NCI-H1092 treated with DMSO at 0.1 percent for 48 hours (cell line): Measurements from ENCODE around the gene PNKP.

Experiments used
- DNase-seq: peaks from one replicate; lab custom pipeline; 2025; lab: John Stamatoyannopoulos, UW

PNKP gene

DNA sequence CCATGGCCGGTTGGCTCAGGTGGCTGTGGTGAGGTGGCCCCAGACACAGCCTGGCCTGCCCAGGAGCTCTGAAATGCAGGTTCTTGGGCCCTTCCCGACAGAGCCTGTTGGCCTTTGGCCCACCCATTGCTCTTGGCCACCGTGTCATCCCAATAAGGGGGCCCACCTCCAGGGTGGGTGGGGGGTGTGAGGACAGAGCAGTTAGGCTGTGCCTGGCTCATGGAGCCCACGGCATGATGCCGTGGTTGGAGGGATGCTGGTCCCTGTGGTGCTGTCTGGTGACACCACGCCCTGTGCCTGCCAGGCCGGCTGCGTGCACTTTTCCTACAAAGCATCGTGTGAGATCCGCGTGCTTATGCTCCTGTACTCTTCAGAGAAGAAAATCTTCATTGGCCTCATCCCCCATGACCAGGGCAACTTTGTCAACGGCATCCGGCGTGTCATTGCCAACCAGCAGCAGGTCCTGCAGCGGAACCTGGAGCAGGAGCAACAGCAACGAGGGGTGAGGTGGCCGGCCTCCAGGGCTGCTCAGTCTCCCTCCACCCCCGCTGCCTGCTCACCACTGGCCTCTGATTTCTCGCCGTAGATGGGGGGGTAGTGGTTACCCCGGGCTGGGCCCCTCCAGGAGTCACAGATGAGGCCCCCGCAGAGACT lies 7.6 kb downstream of the PNKP start:
- no peak for DNase-seq

DNA sequence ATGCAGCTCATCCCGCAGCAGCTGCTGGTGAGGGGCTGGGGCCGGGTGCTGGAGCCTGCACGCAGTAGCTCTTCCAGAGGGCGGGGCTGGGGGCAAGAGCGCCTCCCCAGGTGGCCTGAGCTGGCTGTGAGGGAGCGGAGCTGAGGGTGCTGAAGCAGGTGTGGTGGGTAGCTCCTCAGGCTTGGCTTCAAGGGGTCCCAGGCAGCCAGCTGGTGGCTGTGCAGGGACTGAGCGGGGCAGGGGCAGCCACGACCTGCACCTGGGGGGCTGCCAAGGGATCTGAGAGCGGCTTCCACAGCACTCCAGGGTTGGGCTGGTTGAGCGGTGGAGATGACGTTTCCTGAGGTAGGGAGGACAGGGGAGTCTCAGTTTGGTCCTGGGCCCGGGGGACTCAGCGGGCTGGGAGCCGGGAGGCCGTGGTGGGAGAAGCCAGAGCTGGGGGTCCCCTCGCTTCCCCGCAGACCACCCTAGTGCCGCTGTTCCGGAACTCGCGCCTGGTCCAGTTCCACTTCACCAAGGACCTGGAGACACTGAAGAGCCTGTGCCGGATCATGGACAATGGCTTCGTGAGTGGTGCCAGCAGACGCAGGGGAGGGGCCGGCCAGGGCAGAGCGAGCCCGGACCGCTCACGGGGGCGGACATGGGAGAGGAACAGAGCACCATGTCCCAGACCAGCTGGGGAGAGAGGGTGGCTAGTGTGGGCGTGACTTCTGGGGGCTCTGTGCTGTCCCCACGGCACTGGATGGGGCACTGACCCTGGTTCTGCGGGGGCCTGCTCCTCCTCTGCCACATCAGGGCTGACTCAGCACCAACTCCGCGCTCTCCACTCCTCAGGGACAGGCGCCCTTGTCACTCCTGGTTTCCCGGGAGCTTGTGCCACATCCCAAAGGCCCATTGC lies 9.0 kb downstream of the PNKP start:
- no peak for DNase-seq

DNA sequence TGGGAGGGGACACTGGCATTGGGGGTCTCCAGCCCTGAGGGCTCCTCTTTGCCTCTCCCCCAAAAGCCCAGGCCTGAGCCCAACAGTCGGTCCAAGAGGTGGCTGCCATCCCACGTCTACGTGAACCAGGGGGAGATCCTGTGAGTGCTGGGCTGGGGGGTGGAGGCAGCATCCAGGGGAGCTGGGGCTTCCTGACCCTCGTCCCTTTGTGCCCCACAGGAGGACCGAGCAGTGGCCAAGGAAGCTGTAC lies 9.6 kb downstream of the PNKP start:
- no peak for DNase-seq

DNA sequence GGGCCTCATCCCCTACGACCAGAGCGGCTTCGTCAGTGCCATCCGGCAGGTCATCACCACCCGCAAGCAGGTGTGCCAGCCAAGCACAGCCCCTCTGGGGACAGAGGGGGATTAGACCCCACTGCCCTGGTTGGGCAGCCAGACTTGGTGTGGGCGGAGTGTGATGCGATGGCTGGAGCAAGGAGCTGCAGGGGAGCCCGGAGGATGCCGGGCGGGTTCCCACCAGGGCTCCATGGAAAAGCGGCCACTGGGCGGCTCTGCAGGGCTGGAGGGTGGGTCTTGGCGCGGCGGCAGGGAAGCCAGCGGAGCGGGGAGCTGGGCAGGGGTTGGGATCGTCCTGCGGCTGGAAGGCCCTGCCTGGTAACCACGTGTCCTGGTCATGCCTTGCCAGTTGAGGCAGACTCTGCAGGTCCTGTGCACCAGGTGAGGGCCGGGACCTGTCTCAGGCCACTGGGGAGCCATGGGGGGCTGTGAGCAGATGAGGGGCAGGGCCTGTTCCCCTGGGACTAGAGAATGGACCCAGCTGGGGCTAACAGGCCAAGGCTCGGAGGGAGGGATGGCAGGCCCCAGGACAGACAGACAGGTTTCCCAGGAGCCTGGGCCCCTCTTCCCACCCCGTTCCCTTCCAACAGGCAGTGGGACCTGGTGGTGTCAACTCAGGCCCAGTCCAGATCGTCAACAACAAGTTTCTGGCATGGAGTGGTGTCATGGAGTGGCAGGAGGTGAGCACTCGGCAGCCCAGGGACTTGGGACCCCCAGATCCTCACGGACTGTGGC lies 10.1 kb downstream of the PNKP start:
- DNase-seq = no peak

DNA sequence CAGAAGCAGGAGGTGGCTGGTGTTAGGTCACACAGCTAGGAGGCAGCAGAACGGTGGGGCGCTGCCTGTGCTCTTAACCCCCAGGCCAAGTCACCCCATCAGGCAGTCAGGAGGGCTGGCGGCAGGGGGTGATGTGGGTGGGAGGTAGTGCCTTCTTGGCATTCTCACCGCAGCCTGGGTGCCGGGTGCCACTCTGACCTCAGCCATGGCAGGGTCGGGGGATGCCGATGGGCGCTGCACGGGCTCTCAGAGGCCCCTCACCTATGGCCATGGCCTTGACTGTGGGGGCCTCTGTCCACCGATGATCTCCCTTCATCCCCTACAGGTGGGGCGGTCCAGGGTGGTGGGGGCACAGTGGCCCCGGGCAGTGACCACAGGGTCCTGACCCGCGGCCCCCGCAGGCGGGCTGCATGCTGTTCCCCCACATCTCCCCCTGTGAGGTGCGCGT lies 10.8 kb downstream of the PNKP start:
- no peak for DNase-seq

DNA sequence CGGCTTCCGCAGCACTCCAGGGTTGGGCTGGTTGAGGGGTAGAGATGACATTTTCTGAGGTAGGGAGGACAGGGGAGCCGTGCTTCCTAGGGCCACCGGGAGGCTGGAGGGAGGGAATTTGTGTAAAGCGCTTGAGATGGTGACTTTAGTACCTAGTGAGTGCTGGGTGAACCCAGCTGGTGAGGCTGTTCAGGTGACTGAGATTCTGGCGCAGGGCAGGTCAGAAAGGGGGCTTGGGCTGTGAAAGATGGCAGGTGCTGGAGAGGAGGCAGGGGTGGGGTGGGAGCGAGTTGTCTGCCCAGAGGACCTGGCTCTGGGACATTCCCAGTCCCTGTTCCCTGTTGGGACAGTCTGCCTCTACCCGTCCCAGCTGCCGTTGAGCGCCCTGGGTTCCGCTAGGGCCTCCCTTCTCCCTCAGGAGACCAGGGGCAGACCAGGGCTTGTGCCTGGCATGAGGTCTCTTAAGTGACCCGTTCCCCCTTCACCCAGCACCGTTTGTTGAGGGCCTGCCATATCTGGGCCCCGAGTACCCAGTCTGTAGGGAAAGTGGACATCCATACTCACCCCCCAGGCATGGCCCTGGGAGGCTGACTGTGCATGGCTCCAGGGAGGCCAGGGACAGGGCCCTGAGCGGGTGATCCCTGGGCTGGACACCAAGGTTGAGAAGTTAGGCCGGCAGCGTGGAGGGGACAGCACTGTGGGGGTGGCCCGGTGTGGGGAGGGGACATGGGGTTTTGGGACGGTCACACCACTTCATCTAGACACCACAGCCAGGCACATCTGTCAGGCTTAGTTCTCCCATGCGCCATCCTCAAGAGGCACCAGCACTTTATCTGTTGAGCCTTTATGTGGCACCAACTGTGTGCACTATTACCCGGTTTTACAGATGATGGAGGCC lies 11.5 kb downstream of the PNKP start:
- no peak for DNase-seq

DNA sequence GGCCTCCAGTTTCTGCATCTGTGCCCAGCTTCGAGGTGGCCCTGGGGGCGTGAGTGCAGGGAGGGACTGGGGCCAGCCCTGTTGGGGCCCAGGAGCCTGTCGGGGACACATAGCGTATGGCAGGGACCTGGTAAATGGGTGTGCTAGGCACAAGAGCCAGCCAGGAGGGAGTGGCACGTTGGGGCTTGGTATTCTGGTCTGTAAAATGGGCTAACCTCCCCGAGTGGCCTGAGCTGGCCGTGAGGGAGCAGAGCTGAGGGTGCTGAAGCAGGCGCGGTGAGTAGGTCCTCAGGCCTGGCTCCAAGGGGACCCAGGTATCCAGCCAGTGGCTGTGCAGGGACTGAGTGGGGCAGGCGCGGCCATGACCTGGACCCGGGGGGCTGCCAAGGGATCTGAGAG lies 12.1 kb downstream of the PNKP start:
- DNase-seq = no peak

DNA sequence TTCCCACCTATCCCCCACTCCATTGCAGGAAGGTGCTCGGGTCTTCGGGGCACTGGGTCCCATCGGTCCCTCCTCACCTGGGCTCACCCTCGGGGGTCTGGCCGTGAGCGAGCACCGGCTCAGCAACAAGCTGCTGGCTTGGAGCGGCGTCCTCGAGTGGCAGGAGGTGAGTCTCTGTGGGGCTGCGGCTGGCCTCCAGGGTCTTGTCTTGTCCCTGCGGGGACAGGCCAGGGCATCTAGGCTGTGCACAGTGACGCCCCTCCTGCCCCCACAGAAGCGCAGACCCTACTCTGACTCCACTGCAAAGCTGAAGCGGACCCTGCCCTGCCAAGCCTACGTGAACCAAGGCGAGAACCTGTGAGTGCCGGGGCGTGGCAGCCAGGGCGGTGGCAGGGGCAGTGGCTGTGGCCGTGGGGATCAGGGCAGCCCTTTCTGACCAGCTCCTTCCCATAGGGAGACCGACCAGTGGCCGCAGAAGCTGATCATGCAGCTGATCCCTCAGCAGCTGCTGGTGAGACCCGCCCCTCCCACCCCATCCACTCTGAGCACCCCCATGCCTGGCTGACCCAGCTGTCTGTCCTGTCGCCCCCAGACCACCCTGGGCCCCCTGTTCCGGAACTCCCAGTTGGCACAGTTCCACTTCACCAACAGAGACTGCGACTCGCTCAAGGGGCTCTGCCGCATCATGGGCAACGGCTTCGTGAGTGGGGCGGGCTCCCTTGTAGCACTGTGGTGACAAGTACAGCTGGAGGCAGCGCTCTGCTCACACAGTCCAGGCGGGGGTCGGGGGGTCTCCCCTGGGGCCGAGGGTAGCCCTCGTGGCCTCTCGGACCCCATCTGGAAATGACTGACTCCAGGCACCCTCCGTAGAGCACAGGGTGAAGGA lies 12.8 kb downstream of the PNKP start:
- no peak for DNase-seq

DNA sequence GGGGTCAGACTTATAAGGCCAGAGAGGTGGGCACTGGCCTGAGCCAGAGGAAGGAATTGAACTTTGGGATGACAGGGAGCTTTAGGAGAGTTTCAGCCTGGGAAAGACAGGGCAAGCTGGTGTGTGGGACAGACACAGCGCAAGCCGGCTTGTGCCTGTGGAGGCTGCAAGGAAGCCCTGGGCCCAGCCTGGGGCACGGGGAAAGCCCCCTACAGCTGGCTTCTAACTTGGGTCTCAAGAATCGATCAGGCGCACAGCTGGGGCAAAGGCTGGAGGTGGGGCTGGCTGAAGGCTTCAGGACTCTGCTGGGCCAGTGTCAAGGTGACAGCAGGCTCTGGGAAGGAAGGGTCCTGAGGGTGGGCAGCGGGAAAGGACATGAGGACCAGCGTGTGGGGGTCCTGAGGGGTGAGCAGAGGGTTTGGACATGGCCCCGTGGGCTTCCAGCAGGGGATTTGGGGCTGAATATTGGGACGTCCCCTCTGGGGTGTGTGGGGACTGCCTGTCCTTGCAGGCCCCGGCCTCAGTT lies 13.5 kb downstream of the PNKP start:
- DNase-seq = no peak

DNA sequence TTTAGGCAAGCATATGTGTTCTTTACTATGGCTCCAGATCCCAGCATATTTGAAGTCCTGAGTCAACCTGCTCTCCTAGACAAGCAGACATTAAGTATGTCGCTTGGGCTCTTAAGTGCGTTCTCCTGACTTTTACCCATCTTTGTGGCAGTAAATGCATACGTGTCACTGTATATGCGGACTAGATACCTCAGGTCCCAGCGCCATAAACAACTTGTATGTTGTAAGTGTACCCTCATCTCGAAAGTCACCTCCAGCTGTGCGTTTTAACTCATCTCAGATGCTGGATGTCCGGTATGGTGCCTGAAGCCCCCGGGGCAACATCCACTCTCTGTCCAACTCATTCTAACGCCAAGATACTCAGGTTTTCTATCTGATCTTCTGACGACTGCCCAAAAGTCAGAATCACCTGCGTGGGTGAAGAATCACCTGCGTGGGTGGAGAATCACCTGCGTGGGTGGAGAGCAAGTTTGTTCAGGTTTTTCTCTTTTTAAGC lies 14.7 kb downstream of the PNKP start:
- no peak for DNase-seq

DNA sequence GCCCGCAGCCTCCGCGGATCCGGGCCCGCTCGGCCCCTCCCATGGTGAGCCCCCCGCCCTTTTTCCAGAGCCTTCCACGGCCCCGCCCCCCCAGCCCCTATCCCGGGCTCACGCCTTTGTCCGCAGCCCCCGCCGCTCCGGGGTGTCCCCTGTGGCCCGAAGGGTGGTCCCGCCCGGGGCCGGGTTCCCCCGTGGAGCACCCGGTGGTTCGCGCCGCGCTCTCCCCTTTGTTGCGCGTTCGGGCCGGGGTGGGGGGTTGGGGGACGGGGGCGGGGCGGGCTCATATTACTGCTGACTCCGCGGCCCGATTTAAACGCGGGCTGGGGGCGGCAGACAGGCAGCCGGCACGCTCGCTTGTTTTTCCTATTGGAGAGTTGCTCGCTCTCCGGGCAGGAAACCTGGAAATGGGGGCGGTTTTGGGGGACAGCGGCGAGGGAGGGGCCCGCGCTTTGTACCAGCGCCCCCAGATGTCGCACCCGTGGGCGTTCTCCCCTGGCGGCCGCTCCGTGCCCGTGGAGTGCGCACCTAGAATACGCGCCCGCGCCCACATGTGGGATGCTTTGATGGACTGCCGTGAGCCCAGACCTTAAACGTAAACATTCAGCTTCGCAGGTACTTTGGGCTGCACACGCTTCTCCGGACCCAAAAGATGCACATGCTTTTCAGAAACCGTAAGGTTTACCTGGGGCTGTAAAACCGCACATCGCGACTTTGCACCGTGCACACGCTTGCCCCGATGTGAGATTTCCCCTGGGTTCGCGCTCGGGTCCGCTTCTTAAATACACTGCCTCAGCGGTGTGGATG lies 15.7 kb downstream of the PNKP start:
- DNase-seq = no peak

DNA sequence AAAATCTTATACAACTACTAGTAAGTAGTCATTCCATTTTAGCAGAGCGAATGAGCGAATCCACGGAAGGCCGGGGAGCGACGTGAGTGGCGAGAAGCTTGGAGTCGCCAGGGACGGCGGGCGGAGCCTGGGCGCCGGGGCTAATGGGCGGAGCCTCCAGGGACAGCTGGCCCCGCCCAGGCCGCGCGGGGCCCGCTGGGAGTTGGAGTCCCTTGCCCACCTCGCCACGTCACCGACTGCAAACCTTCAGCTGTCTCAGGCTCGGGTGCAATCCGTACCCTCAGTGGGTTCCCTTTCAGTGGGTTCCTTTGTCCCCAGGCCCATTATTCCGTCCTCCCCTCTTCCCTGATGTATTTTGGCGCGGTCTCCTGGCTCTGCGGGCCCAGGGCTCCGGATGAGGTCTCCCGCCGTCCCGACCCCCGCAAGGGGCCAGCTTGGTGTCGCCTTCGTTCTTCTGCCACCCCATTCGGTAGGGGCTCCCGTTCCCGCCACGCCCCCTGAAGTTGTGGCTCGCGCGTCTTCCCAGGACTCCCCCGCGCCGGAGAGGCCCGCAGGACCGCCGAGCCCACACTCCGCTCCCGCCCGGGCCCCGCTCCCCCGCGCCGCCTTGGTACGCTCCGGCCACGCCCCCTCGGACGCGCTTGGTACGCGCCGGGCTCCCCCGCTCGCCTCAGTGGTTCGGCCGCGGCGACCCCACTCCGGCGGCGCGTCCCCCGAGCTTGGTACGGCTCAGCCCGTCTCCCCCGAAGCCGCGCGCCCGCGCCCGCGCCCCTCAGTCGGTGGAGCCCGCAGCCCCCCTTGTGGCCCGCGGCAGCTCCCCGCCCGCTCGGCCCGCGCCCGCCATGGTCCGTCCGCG lies 16.7 kb downstream of the PNKP start, which contains the start of gene PTOV1:
Gene PTOV1 (plus strand): TSS at position 673 of the 856 bp plus-strand sequence.
- DNase-seq = peak; percentile 84

DNA sequence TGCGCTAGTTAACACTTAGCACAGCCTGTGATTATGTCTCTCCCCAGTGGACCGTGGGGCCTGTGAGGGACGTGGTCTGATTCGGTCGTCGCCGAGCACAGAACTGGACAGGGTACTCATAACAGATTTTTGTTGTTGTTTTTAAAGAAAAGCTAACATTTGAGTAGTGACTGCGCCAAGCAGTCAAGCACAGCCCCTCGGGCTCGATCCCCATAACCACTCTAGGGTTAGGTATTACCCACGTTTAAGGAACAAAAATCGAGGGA lies 17.2 kb downstream of the PNKP start:
- DNase-seq = no peak

DNA sequence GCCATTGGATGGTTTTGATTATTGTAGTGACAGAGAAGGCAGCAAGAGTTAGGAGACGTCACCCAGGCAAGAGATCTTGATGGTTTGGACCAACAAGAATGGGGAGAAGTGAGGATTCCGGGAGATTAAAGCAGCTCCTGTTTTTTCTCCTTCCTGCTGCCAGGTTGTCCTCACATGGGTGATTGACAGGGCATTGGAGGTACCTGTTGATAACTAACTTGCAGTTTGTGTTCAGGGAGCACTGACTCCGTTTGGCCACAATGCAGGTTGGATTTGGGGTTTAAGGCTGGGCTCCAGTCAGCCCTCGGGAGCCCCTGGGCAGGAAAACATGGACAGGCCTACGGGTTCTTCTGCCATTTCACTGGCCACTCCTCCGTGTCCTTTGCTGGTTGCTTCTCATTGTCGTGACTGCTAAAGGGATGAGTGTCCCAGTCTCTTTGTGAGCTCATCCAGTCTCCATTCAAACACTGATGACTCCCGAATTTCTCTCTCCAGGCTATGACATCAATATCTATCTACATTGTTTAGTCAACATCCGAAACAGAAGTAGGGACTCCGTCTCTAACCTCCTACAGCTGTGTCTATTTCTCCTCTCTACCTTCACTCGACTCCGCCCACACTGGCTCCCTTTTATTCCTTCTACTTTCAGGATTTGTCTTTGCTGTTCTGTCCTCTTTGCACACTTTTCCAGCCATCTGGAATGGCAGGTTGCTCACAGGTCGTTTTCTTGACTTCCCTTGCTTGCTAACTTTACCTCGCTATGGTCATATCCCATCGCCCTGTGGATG lies 17.7 kb downstream of the PNKP start:
- DNase-seq = no peak

DNA sequence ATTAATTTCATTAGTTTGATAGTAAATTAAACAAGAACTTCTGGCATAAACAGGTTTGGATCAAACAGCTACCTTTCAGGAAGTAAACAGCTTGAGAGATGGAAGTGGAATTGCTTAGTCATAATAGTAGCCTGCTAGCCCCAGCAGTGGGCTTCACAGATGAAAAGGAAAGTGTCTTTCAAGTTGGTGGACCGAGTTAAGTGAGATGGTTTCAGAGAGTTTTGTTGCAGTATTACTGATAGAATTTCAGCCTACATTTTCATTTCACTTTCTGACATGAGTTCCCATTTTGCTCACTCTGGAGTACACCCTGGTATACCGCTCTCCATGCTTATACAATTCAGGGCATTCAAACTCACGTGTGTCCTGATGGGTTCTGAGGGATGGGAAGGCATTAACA lies 18.4 kb downstream of the PNKP start:
- DNase-seq = no peak

DNA sequence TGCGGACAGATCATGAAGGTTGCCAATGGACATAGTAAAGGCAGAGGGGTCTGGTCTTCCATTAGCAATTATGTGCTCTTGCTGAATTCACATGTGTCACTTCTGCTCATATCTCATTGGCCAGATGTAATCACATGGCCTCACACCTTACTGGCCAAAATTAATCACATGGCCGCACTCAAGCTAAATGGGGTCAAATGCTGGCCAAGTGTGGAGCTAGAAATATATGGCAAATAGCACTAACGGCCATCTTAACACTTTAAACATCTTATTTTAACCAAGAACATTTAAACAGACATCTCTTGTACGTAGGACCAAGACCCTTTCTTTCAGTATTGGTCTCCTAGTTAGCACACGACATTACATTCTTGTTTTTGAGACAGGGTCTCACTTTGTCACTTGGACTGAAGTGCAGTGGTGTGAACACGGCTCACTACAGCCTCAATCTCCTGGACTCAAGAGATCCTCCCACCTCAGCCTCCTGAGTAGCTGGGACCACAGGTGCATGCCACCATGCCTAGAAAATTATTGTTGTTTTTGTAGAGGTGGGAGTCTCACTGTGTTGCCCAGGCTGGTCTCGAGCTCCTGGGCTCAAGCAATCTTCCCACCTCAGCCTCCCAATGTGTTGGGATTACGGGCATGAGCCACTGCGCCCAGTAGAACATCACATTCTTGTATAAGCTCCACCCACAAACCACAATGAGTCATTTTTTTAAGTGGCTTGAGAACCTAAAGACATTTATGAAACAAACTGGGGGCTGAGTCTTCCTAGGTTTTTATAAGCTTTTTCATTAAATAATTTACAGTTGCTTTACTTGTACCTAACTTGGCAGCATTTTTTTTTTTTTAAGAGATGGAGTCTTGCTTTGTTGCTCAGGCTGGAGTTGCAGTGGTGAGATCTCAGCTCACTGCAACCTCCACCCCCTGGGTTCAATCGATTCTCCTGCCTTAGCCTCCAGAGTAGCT lies 19.4 kb downstream of the PNKP start:
- DNase-seq = no peak

DNA sequence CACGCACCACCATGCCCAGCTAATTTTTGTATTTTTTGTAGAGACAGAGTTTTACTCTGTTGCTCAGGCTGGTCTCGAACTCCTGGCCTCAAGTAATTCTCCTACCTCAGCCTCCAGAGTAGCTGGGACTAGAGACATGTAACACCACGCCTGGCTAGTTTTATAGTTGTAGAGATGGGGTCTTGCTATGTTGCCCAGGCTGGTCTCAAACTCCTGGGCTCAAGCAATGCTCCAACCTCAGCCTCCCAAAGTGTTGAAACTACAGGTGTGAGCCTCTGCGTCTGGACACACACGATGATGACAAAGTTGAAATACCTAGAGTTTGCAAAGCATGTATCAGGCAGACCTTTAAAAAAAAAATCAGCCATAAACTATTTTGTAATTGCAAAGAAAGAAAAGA lies 21.0 kb downstream of the PNKP start:
- no peak for DNase-seq
